ENCODE measurements around the gene MDFI.
A peak's percentile ranks its signal among the peaks of the same experiment; 100 is the strongest.

MDFI gene

GRCh38 chr6:41672816-41673703, 34.8 kb downstream of the MDFI start:
- DNase-seq (ENCODE audit: low spot score), result no peak

- DNase-seq (ENCODE audit: low spot score), result no peak
Observed at GRCh38 chr6:41673704-41674000, 35.4 kb downstream of the MDFI start.

DNA sequence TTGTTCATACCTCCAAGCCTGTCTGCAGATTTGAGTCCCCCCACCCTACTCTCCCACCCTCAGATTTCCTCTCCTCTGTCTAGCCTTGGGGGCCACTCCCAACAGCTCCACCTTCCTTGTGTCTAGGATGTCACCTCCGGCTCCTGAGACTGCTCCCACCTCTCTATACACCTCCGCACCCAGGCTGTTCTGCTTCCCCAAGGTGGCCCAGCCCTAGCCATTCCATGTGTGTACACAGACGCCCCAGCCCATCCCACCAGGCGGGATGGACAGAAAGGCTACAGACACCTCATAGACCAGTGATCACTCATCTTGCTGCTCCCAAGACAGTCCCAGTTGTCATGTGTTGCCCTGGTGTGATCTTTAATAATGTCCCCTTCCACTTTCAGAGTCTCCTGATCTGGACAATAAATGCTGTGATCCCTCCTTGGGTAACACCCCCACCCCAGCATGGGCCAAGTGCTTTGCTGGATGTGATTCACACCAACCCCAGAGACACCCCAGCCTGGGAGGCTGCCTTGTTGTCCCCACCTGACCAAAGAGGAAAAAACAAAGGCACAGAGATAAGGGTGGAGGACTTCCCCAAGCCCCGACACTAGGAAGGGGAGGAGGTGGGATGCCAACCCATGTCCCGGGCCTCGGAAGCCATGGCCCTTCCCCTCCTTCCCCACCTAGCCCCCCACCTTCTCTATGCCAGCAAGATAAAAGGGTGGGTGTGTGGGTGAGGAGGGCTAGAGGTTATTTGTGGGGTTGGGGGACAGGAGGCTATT, 36.1 kb downstream of the MDFI start:
- no peak for DNase-seq (ENCODE audit: low spot score)

DNA sequence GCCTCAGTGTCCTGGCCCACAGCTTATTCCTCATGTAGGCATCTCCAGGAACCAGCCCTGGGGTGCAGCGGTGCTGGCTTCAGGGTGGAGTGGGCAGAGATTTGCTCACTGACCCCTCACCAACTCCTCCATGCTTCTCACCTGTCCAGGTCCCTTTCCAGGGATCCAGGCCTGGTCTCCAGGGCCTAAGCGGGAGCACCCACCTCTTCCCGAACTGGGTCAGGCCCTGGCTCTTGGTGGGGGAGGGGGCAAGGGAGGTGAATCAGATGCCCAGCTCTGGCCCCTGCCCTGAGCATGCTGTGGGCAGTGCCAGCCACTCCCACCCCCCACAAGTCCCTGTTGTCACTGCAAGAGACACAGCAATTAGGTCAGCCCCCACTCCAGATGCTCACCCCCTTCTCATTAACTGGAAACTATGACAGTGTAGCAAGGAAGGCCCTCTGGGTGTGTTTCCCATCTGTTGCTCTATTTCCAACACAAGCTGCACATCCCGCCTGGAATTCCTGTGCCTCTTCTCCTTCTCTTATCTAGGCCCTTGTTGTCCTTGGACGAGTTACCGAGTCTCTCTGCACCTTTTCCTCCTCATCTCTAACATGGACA, 37.0 kb downstream of the MDFI start:
- DNase-seq (ENCODE audit: low spot score), result no peak

- no peak for DNase-seq (ENCODE audit: low spot score)
Observed at GRCh38 chr6:41675992-41676391, 37.7 kb downstream of the MDFI start.

DNA sequence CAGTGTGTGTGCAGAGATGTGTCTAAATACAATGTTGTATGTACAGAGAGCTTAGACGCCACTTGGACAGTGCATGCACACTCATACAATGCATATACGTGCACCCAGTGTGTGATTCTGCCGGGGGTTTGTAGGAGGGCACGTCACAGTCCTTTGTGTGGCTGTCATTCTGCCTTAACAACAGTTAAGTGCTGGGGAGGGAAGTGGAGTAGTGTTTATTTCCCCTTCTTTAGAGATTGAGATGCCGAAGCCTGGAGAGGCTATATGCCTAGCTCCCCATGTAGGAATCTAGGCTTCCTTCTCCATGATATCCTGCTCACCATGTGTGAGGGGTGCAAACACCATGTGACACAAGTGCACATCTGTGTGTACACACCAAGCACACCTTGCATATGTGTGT, 38.2 kb downstream of the MDFI start:
- no peak for DNase-seq (ENCODE audit: low spot score)

DNA sequence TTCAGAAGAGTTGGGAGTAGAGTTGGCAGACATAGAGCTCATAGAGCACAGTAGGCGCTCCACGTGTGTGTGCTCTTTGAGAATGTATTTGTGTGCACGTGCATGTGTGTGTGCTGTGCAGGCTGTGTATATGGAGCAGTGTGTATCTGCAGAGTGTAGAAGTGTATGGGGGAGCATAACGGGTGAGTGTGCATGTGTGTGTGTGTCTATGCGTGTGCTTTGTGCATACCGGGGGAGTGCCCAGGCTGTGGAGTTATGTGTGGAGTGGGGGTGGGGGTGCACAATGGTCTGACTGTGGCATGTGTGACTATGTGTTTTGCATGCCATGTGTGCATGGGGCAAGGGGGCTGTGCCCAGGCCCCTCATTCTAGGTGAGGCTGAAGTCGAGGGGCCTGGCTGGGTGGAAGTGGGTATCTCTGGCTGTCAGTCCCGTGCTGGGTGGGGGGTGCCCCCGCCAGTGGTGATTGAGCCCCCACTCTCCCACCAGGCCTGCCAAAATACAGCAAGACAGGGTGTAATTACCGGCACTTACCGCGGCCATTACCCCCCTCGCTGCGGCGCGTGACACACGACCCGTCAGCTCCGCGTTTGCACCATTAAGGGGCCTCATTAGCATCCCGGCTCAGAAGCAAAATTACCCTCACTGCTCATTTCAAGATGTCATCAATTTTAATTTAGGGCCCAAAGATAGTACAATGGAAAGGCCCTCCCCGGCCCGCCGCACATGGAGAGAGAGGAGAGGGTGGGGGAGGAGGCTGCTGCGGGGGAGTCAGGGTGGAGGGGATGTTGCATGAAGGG, 39.1 kb downstream of the MDFI start:
- no peak for DNase-seq (ENCODE audit: low spot score)

DNA sequence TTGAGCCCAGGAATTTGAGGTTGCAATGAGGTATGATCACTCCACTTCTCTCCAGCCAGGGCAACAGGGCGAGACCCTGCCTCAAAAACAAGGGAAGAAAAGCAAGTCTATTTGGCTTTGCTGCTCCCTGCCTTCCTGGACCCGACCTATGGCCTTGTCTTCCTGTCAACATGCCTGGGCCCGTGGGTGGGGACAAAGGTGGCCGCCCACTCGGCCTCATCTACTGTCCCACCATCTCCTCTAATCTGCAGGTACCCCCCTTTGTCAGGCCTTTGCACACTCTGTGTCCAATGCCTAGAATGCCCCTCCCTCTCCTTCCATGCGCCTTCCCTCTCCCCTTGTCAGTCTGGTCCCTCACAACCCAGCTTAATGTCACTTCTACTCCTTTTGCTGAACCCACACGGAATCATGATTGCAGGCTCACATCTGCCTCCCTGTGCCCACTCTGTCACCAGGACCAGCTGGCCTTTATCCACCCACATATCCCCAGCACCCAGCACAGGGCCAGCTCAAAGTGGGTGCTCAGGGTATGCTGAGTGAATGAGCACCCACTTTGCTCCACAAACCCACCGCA, 40.3 kb downstream of the MDFI start:
- no peak for DNase-seq (ENCODE audit: low spot score)

- no peak for DNase-seq (ENCODE audit: low spot score)
Observed at GRCh38 chr6:41679696-41680095, 41.4 kb downstream of the MDFI start.

DNA sequence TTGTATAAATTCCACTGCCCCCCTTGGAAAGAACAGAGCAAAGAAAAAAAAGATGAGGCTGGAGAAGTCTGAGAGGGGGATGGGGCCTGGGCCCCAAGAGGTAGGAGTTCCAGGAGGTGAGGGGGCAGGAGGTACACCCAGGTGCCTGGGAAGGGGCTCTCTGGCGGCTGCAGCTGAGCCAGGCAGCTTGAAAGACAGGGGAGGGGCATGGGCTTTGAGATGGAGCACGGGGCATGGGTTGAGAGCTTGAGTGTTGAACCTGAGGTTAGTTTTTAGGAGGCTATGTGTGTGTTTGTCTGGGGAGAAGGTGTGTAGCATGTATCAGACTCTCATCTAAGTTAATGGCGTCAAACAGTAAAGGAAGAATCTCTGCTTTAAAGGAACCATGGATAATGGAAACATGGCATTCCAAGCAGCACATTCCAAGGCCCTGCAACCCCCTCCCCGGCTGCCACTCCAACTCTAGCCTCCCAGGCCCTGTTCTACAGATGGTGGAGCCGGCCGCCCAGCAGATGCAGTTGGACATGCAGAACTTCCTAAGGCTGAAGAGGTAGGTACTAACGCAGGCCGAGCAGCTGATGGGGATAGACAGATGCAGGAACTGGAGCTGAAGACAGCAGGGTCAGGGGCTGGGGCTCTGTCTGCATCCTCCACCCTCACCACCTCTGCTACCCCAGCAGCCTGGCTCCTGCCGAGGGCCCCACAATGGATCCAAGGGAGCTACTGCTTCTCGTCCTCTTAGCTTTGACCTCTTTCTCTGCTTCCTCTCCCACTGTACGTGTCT, 42.1 kb downstream of the MDFI start:
- no peak for DNase-seq (ENCODE audit: low spot score)

DNA sequence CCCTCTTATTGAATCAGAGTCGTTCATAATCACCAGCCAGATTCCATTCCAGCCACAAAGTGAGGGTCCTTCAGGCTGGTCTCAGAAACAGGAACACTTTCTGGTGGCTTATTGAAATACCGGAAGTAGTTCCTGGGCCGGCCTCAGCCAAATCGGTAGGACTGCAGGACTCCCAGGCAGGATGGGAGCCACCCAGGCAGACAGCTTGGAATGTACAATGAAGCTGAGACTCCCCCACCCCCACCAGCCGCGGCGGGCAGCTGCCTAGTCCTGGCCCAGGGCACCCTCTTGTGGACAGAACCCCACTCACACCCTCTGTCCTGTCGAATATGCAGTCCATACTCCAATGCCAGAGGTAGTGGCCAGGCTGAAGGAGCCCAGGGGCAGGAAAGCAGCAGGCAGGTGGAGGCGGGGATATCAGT, 43.8 kb downstream of the MDFI start:
- DNase-seq (ENCODE audit: low spot score), result peak; percentile 60

DNA sequence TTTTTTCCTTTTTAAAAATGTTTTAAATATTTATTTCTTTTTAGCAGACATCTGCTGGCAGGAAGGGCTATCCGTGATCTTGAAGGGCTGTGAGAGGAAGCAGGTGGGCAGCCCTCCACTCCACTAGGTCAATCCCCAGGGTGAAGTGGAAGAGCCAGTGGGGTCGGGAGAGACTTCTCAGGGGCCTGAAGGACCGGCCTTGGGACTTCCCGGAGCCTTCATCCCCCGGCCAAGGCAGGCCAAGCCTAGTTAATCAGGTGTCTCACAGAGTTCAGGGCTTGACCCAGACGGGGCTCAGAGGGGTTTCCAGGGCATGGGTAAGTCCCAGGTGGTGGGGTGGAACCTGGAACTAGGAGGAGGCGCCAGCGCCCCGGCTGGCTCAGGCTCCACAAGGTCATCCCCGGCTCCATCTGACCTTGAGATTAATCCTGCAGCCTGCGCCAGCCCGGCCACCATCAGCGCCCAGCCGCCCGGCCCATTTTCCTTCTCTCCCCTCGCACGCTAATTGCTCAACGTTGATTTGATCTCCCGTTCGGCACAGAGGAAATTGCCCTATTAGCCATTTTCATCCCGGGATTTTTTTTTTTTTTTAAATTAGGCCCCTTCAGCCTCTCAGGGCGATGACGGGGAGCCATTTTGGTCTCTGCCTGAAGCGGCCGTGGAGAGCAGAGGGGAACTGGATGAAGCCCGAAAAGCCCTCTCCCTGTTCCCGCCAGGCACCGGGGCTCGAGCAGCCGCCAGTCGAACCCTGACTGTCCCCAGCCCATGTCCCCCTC, 44.4 kb downstream of the MDFI start:
- no peak for DNase-seq (ENCODE audit: low spot score)

GRCh38 chr6:41683273-41683522, 44.9 kb downstream of the MDFI start:
- DNase-seq (ENCODE audit: low spot score), result no peak

GRCh38 chr6:41683523-41684310, 45.4 kb downstream of the MDFI start:
- DNase-seq (ENCODE audit: low spot score), result peak; percentile 77

DNA sequence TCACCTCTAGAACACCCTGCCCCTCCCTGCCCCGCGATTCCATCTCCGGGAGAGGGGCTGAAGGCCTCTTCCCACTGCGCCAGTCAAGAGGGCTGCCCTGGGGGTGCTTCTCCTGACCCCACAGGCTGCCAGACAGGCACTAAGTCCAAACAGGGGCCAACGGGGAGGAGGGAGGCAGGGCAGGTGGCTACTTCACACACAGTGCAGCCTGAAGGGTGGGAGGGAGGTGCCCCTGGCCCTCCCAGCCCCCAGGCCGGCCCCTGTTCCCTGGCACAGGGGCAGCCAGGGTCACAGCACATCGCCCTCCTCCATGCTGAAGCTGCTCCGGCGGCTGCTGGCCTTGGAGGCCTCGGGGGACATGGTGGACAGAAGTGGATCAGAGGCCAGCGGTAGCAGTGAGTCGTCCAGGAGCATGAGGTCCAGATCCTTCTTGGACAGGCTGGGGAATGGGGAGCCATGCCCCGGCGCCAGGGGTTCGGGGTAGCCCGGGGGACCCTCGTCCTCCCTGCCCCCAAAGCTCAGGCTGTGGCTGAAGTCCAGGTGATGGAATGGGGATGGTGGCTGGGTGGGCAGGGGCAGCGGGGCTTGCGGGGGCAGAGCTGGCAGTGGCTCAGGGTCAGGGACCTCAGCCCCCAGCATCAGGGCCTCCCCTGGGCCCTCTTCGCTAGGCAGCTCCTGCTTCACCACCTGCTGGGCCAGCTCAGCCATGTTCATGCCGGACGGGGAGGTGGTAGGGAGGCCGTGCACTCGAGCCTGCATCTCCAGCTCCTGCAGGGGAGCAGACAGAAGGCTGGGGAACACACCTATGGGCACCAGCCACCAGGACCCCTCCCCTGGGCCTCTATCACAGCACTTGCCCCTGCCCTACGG, 46.3 kb downstream of the MDFI start:
- no peak for DNase-seq (ENCODE audit: low spot score)

DNA sequence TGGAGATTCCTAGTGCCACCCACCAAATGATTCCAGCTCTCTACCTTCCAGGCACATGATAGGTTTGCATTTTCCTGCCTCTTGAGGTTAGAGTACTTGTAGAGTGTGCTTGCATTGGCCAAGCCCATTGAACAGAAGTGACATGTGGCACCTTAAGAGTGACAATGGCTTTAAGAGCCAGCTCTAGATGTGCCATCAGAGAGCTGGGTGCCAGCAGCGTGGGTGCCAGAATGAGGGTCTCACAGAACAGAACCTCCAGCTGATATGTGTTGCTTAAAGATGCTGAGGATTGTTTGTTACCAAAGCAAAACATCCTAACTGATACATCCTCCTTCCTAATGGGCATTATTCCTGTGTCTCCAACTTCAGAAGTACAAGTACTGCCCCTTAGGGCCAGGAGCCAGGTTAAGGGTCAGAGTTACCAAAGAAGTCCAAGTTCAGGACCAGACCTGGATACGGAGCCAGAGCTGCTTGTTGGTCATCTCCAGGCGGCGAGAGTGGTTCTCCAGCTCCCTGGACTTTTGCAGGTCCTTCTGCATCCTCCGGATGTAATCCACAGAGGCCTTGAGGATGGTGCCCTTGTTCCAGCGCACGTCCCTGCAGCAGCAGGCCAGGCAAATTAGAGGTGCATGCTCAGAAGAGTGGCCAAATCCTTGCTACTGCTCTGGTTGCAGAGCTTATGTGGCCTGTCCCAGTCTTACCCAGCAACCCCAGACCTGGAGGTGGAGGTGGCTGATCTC, 47.5 kb downstream of the MDFI start:
- no peak for DNase-seq (ENCODE audit: low spot score)

GRCh38 chr6:41687501-41688175, 49.4 kb downstream of the MDFI start:
- no peak for DNase-seq (ENCODE audit: low spot score)

Data from CD4-positive, alpha-beta T cell treated with Interleukin-2 at 100 ng/mL for 4 hours (primary cell).